ENCODE data around the gene KRTAP19-8. TPM values are rescaled to one million over a fixed set of nuclear protein-coding genes. Genes with fewer than 3 reads are reported as not detected.

Gene KRTAP19-8
- total RNA-seq, 1 donor from 2014 or later: not detected

GRCh38 chr21:31012133-31013089 is 25.9 kb downstream of the KRTAP19-8 start:
- no peak for DNase-seq (ENCODE audit: low read depth, low spot score)

- no peak for DNase-seq (ENCODE audit: low read depth, low spot score)
Measured at GRCh38 chr21:31011412-31011811, 26.9 kb downstream of the KRTAP19-8 start.

DNA sequence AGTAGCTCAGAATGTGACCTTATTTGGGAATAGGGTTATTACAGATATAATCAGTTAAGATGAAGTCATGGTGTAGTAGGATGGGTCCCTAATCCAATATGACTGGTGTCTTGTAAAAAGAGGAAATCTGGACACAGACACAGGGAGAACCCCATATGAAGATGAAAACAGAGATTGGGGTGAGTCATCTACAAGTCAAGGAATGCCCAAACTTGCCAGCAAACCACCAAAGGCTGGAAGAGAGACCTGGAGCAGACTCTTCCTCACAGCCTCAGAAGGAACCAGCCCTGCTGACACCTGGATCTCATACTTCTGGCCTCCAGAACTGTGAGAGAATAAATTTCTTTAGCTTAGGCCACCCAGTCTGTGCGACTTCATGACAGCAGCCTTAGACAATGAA is 29.9 kb downstream of the KRTAP19-8 start:
- no peak for DNase-seq (ENCODE audit: low read depth, low spot score)

DNA sequence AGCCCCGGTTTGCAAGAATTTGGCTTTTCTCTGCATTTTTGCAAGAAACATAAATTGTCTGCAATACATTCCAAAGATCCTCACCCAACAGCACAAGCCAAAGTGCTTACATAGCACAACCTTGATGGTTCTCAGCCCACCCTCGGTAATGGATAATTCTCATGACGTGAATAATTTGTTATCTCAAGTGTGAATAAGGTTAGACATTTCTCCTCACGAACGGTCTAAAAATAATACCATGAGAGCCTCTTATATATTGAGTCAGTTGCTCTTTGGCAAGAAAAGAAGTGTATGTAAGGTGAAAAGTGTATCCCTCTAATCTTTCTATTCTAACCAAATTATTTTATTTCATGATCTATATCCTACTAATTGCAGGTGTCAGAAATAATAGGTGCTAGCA is 33.3 kb downstream of the KRTAP19-8 start:
- no peak for DNase-seq (ENCODE audit: low read depth, low spot score)

DNA sequence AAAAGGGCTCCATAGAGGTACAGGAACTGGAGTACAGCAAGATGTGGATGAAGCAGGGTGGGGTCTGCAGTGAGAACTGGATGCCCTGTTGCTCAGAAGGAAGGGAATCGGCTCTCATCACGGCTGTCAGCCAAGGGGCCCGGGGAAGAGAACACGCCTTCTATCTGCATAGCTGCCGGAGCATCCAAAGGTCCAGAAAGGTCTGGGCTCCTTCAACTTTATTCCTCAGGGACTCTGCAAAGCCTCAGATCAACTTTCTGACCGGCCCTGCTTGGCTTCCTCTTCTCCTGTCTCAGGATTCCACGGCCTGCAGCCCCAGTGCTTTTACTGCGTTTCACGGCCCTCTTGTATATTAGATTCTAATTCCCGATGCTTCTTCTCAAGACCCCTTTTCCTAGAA is 34.8 kb downstream of the KRTAP19-8 start:
- no peak for DNase-seq (ENCODE audit: low read depth, low spot score)

DNA sequence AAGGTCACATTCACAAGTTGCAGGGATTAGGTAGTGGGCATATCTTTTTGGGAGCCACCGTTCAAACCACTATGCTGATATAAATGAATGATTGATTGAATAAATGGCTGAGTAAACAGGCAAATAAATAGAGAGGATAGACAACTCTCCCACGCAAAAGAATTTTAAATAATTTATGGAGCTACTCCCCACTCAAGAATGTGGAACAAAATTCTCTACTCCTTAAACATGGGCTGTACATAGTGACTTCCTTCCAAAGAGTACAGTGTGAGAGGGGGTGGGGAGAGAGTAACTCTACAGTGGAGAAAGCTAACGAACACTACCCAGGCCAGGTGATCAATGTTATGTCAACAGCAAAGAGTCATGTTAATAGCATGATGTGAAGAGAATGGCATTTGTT is 40.7 kb downstream of the KRTAP19-8 start:
- no peak for DNase-seq (ENCODE audit: low read depth, low spot score)

GRCh38 chr21:30996728-30997127 is 41.5 kb downstream of the KRTAP19-8 start:
- DNase-seq (ENCODE audit: low read depth, low spot score): no peak

DNA sequence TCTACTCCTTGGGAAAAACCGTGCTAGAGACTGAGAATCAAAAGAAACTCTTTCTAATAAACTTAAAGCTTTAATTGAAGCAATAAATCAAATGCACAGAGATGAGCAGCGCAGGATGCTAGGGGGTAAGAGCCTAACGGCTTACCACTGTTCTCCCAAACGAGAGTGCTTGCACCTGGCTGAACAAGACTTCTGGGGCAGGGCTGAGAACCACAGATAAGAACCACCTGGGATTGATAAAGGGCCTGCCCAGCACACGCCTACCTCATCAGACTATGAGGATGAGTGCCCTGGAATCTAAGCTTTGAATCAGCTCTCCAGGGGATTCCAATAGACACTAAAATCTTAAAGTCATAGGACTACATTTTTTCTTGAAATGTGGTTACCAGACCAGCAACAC is 43.3 kb downstream of the KRTAP19-8 start:
- no peak for DNase-seq (ENCODE audit: low read depth, low spot score)

- no peak for DNase-seq (ENCODE audit: low read depth, low spot score)
Measured at GRCh38 chr21:30990514-30991262, 47.6 kb downstream of the KRTAP19-8 start.

DNA sequence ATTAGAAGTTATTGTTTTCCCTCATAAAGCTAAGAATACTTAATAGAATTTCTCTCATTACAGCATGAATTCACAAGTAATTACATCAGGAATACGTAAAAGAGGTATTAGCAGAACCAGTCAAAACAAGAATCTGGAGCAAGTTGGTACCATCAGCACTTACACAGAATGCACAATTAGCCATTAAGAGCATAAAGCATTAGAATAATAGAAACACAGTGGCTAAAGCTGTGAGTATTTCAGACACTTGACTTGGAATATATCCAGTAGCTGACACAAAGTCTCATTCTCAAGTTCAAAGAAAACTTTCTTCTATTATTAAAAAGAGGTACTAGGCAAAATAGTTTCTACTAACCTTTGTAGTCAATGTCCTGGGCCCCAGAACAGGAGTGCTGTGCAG is 49.6 kb downstream of the KRTAP19-8 start:
- DNase-seq (ENCODE audit: low read depth, low spot score): no peak

Other genes with a start within 250 kb of the KRTAP19-8 start
- gene KRTAP8-1, start 225.2 kb downstream of the KRTAP19-8 start, total RNA-seq: not detected in 2 replicates
- not detected in 2 replicates for gene KRTAP7-1, start 208.7 kb downstream of the KRTAP19-8 start, total RNA-seq
- not detected in 2 replicates for gene KRTAP11-1, start 156.9 kb downstream of the KRTAP19-8 start, total RNA-seq

All from pulmonary artery endothelial cell (primary cell).